ENCODE results near the gene GAA. TPM values are rescaled to one million over a fixed set of nuclear protein-coding genes. Genes with fewer than 3 reads are reported as not detected.

Gene GAA
- total RNA-seq, 1 experiment from 2014 or later: 131 TPM

DNA sequence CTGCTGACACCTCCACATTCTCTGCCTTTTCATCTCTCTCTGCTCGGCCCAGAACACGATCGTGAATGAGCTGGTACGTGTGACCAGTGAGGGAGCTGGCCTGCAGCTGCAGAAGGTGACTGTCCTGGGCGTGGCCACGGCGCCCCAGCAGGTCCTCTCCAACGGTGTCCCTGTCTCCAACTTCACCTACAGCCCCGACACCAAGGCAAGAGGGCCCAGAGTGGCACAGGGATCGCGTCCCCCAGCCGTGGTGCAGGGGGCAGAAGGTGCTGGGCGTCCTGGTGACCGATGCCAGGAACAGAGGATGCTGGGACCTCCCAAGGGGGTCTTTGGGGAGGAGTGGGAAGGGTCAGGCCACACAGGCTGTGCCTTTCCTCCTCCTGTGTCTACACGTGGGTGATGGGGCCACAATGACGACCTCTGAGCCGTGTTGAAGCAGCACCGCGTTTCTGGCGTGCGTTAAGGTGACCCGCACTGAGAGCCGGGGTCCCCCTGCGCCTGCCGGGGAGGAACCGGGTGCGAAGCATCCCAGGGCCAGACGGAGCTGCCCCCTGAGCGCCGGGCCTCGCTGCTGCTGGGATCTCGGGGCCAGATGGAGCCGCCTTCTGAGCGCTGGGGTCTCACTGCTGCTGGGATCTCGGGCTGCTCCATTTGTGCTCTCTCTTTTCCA is 17.4 kb downstream of the GAA start:
- ATAC-seq (no peak), DNase-seq (ENCODE audit: low read depth, low spot score) (no peak)
- Histone ChIP-seq H3K9ac (ENCODE audit: low read length) (no peak overlapping the region), H3K36me3 (ENCODE audit: control insufficient read depth in 1 of 2, insufficient read depth in 2 of 2, low read length in 2 of 2) (no peaks in the 10 kb centered on the region; a peak in 1 of 4 replicates), H3K27ac (ENCODE audit: low read depth, low read length) (no peak overlapping the region; the same call in 1 of the 2 replicates), H4K20me1 (ENCODE audit: insufficient read depth) (no peaks in the 10 kb centered on the region), H3K79me2 (ENCODE audit: insufficient read depth, low read length) (no peaks in the 10 kb centered on the region), H2AFZ (ENCODE audit: low read depth, low read length, poor library complexity, severe bottlenecking) (no peak overlapping the region), H3K27me3 (ENCODE audit: insufficient read depth, low read length) (no peaks in the 10 kb centered on the region), H3K4me3 (replicated peaks in 1 of 2; ENCODE audit: low read depth in 1 of 2, low read length in 2 of 2) (no peak overlapping the region), H3K9me3 (ENCODE audit: control insufficient read depth in 1 of 2, insufficient read depth in 1 of 2, low read depth in 1 of 2, low read length in 2 of 2) (no peaks in the 10 kb centered on the region), H3K4me1 (ENCODE audit: control insufficient read depth in 1 of 2, insufficient read depth in 2 of 2, low read length in 2 of 2) (peaks cover 0 to 2% of the 10 kb centered on the region in 2 experiments; a peak in 1 of 4 replicates), H3K9me2 (ENCODE audit: insufficient read depth) (no peaks in the 10 kb centered on the region), H3K4me2 (ENCODE audit: low read length) (no peak overlapping the region)
- ChIA-PET RAD21 (ENCODE audit: low non-redundant PET in 1 of 2, low total read pairs in 2 of 2, uncharacterized antibody in 2 of 2, unreplicated experiment in 2 of 2) (no interaction called here), CTCF (interaction anchor here (1.2 kb wide), 1 partner anchor 17 kb away, joined by 4 read pairs; the partner anchor contains the start of gene GAA), POLR2A (no interaction called here)
- BruUV-seq (replicated peaks): no TSS peak
- intact Hi-C loops (cut with micrococcal nuclease): no loop called here
- TF ChIP-seq POLR2A (IDR thresholded peaks at IDR 0.05; ENCODE audit: borderline replicate concordance, extremely low read depth, insufficient read depth, insufficient read length) (no peak), REST (IDR thresholded peaks at IDR 0.05; ENCODE audit: low read depth) (no peak), EZH2phosphoT487 (IDR thresholded peaks at IDR 0.05; ENCODE audit: borderline replicate concordance) (no peak), ZFX (IDR thresholded peaks at IDR 0.05) (no peak), YY1 (IDR thresholded peaks at IDR 0.05; ENCODE audit: extremely low read depth, insufficient replicate concordance, low read depth, low read length) (no peak), CBX3 (IDR thresholded peaks at IDR 0.05; ENCODE audit: low read depth) (no peak), POLR2AphosphoS5 (IDR thresholded peaks at IDR 0.05; ENCODE audit: low read depth, low read length) (no peak), CTCF (IDR thresholded peaks at IDR 0.05 in 2 of 3, conservative IDR thresholded peaks at IDR 0.05 in 1 of 3; ENCODE audit: borderline replicate concordance in 1 of 3, insufficient read depth in 1 of 3, low read depth in 2 of 3, low read length in 2 of 3) (no peak), RAD21 (IDR thresholded peaks at IDR 0.05; ENCODE audit: low read depth) (no peak), JUND (IDR thresholded peaks at IDR 0.05) (no peak), ATF3 (IDR thresholded peaks at IDR 0.05) (no peak), SRF (IDR thresholded peaks at IDR 0.05; ENCODE audit: low read depth) (no peak), FOSL1 (IDR thresholded peaks at IDR 0.05; ENCODE audit: low read depth) (no peak), ZNF274 (IDR thresholded peaks at IDR 0.05; ENCODE audit: low read depth, low read length) (no peak), EGR1 (IDR thresholded peaks at IDR 0.05; ENCODE audit: low read depth) (no peak), TCF7L2 (IDR thresholded peaks at IDR 0.05; ENCODE audit: borderline replicate concordance, extremely low read depth, insufficient read depth, insufficient read length) (no peak), SIN3A (IDR thresholded peaks at IDR 0.05; ENCODE audit: low read depth) (no peak)
- TF ChIP-seq, protein P1, sequence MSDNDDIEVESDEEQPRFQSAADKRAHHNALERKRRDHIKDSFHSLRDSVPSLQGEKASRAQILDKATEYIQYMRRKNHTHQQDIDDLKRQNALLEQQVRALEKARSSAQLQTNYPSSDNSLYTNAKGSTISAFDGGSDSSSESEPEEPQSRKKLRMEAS (IDR thresholded peaks at IDR 0.05): no peak

All from HCT116 (cell line).